CD14-positive monocyte (primary cell): ENCODE results near the gene URAD. TPM values are rescaled to one million over a fixed set of nuclear protein-coding genes. Genes with fewer than 3 reads are reported as not detected.

ENCODE experiments used
- DNase-seq, 3 donors: peaks; one replicate each; pipeline ENCODE4 v3.0.0-alpha.2; 2011 to 2022
- H2AFZ ChIP-seq: 2 replicates; pipeline ENCODE4 v1.6.0; 2012; ENCODE audit warnings: mild to moderate bottlenecking, low read depth, low read length, inconsistent platforms; ENCODE audit not compliant: insufficient read depth, poor library complexity, severe bottlenecking
- H3K27ac ChIP-seq, 2 donors: 1 replicate in 1 of 2; 2 replicates in 1 of 2; pipeline ENCODE4 v1.5.1; 2012 to 2013; ENCODE audit warnings: low read length in 2 of 2, control low read depth in 1 of 2, inconsistent platforms in 1 of 2, low read depth in 1 of 2, mild to moderate bottlenecking in 1 of 2
- H3K27me3 ChIP-seq, 2 donors: one replicate each; pipeline versions ENCODE4 v1.6.0 to v1.6.1; 2011 to 2013; ENCODE audit warnings: low read length in 2 of 2; ENCODE audit not compliant: control insufficient read depth in 2 of 2, insufficient read depth in 2 of 2
- H3K36me3 ChIP-seq, 2 donors: replicated peaks in 1 of 2; 1 replicate in 1 of 2; 2 replicates in 1 of 2; pipeline versions ENCODE4 v1.5.1 to v1.6.1; 2012 to 2013; ENCODE audit warnings: low read length in 2 of 2, control low read depth in 1 of 2, inconsistent platforms in 1 of 2, mild to moderate bottlenecking in 1 of 2; ENCODE audit not compliant: insufficient read depth in 2 of 2, control insufficient read depth in 1 of 2
- H3K4me1 ChIP-seq, 2 donors: 1 replicate in 1 of 2; 2 replicates in 1 of 2; pipeline versions ENCODE4 v1.5.1 to v1.6.1; 2012 to 2013; ENCODE audit warnings: low read length in 2 of 2, control low read depth in 1 of 2, inconsistent platforms in 1 of 2, mild to moderate bottlenecking in 1 of 2, moderate library complexity in 1 of 2; ENCODE audit not compliant: insufficient read depth in 2 of 2, control insufficient read depth in 1 of 2
- H3K4me2 ChIP-seq: replicated peaks from 2 replicates; pipeline ENCODE3; 2012; ENCODE audit warnings: low read length, moderate library complexity, mild to moderate bottlenecking; ENCODE audit not compliant: poor library complexity, severe bottlenecking; ENCODE audit errors: extremely low read depth
- H3K4me3 ChIP-seq, 3 experiments: fragments of 200-600 bp in 1 of 3; sonication (generic) in 1 of 3; replicated peaks in 1 of 3; 1 replicate in 2 of 3; 2 replicates in 1 of 3; pipeline ENCODE4 v1.5.1; 2011 to 2013; ENCODE audit warnings: low read length in 3 of 3, mild to moderate bottlenecking in 3 of 3, control low read depth in 2 of 3, low read depth in 2 of 3, inconsistent platforms in 1 of 3, moderate library complexity in 1 of 3
- H3K79me2 ChIP-seq: 2 replicates; pipeline ENCODE4 v1.6.0; 2012; ENCODE audit warnings: mild to moderate bottlenecking, control low read depth, inconsistent platforms, low read length, moderate library complexity; ENCODE audit not compliant: insufficient read depth
- H3K9ac ChIP-seq: 2 replicates; pipeline ENCODE4 v1.6.0; 2017; ENCODE audit warnings: low read length, mild to moderate bottlenecking; ENCODE audit not compliant: insufficient read depth, poor library complexity, severe bottlenecking
- H3K9me3 ChIP-seq, 2 donors: replicated peaks in 1 of 2; 1 replicate in 1 of 2; 2 replicates in 1 of 2; pipeline versions ENCODE4 v1.5.1 to v1.6.1; 2012 to 2013; ENCODE audit warnings: low read length in 2 of 2, control low read depth in 1 of 2; ENCODE audit not compliant: control insufficient read depth in 1 of 2, insufficient read depth in 1 of 2
- H4K20me1 ChIP-seq: 2 replicates; pipeline ENCODE4 v1.6.0; 2012; ENCODE audit warnings: mild to moderate bottlenecking, low read length, control low read depth, moderate library complexity; ENCODE audit not compliant: insufficient read depth
- H3K27ac Mint-ChIP-seq, 7 donors: one replicate each; pipeline ENCODE4 v1.8.0; 2020; ENCODE audit warnings: mild to moderate bottlenecking in 7 of 7, mixed read lengths in 7 of 7, moderate library complexity in 6 of 7, inconsistent platforms in 2 of 7
- H3K27me3 Mint-ChIP-seq, 3 donors: one replicate each; pipeline ENCODE4 v1.8.0; 2021 to 2022; ENCODE audit warnings: low read depth in 3 of 3, mild to moderate bottlenecking in 3 of 3, mixed read lengths in 3 of 3, moderate library complexity in 3 of 3, inconsistent platforms in 1 of 3
- H3K36me3 Mint-ChIP-seq, 2 donors: one replicate each; pipeline ENCODE4 v1.8.0; 2020; ENCODE audit warnings: mixed read lengths in 2 of 2, inconsistent platforms in 1 of 2, mild to moderate bottlenecking in 1 of 2
- H3K4me1 Mint-ChIP-seq: one replicate; pipeline ENCODE4 v1.8.0; 2020; ENCODE audit warnings: mild to moderate bottlenecking, mixed read lengths
- H3K4me3 Mint-ChIP-seq, 2 donors: one replicate each; pipeline ENCODE4 v1.8.0; 2020; ENCODE audit warnings: mild to moderate bottlenecking in 2 of 2, mixed read lengths in 2 of 2, moderate library complexity in 1 of 2
- H3K9me3 Mint-ChIP-seq, 7 donors: one replicate each; pipeline ENCODE4 v1.8.0; 2020 to 2022; ENCODE audit warnings: mixed read lengths in 7 of 7, mild to moderate bottlenecking in 6 of 7, moderate library complexity in 6 of 7, inconsistent platforms in 2 of 7
- CTCF ChIP-seq: fragments of 200-600 bp; IDR thresholded peaks from one replicate; pipeline ENCODE4 v1.8.0; 2022; ENCODE audit warnings: antibody characterized with exemption, mild to moderate bottlenecking
- WGBS: methylation state at CpG from one replicate; pipeline ENCODE4 v1.1.5; 2013; ENCODE audit warnings: missing lambda C conversion rate; ENCODE audit not compliant: insufficient coverage; 5-methylcytosine and 5-hydroxymethylcytosine counted together
- intact Hi-C, 2 donors: fragments of 100-400 bp; cut with micrococcal nuclease; formaldehyde crosslinking; loops; one replicate each; pipeline versions ENCODE4 v1.15.0 to v1.15.1; 2023
- polyA plus RNA-seq, 3 donors: library from polyadenylated mRNA; depleted of rRNA in 1 of 3; unstranded in 2 of 3; stranded (reverse) in 1 of 3; fragments of 300-500 nt in 2 of 3; fragments of >200 nt in 1 of 3; fragmentation: Illumina TruSeq in 2 of 3; gene quantifications; 1 replicate in 2 of 3; 2 replicates in 1 of 3; pipeline ENCODE4 v1.2.3, GENCODE V29; 2012 to 2021

URAD gene
- polyA plus RNA-seq, 3 donors = 0.12 TPM; not detected in 2

GRCh38 chr13:28002886-28003698, 14.6 kb upstream of the URAD start:
- no peak overlapping the region for H3K4me3 ChIP-seq

More at GRCh38 chr13:28002886-28003698, 14.6 kb upstream of the URAD start:
- H3K4me3 Mint-ChIP-seq = no peak overlapping the region
- intact Hi-C loops = no loop called here
- no peak overlapping the region for H3K27ac ChIP-seq
- peaks cover 8 to 14% of the 10 kb centered on the region in 2 donors for H3K36me3 Mint-ChIP-seq
- no peak overlapping the region for H3K9ac ChIP-seq
- H3K9me3 ChIP-seq = no peaks in the 10 kb centered on the region
- no peaks in the 10 kb centered on the region for H3K4me1 ChIP-seq
- H3K27me3 Mint-ChIP-seq = peaks cover 2 to 3% (median 2%) of the 10 kb centered on the region in 3 donors
- H3K9me3 Mint-ChIP-seq = no peaks in the 10 kb centered on the region
- no peak for TF ChIP-seq CTCF
- H3K4me1 Mint-ChIP-seq = peaks cover under 1% of the 10 kb centered on the region
- no peaks in the 10 kb centered on the region for H3K27me3 ChIP-seq
- H2AFZ ChIP-seq = no peak overlapping the region
- no peak for DNase-seq
- H3K4me2 ChIP-seq = no peak overlapping the region
- H3K79me2 ChIP-seq = no peaks in the 10 kb centered on the region
- peaks cover 2 to 14% of the 10 kb centered on the region in 2 donors for H3K36me3 ChIP-seq
- WGBS = 86% methylated on average over 1 of the region's 6 CpGs
- no peak overlapping the region for H3K27ac Mint-ChIP-seq
- no peaks in the 10 kb centered on the region for H4K20me1 ChIP-seq
